ENCODE measurements around the gene C7orf57.
A peak's percentile ranks its signal among the peaks of the same experiment; 100 is the strongest.
"Not testable (repeated sequence)": the region's sequence is repeated elsewhere in the genome, so short reads cannot be mapped to it uniquely, and the experiment has no call there.

Gene C7orf57

GRCh38 chr7:48077423-48077822 is 42.1 kb downstream of the C7orf57 start:
- TF ChIP-seq SPI1 (IDR thresholded peaks at IDR 0.05; ENCODE audit: low read depth, low read length) (no peak), TAF1 (IDR thresholded peaks at IDR 0.05; ENCODE audit: low read depth, low read length) (no peak), PAX5 (IDR thresholded peaks at IDR 0.05; ENCODE audit: insufficient read depth, low read length, severe bottlenecking) (no peak), POU2F2 (IDR thresholded peaks at IDR 0.05; ENCODE audit: low read depth, low read length) (no peak), POLR2AphosphoS5 (IDR thresholded peaks at IDR 0.05; ENCODE audit: low read depth, low read length) (no peak), POLR2A (IDR thresholded peaks at IDR 0.05; ENCODE audit: low read depth, low read length) (no peak)
- FAIRE-seq = no peak

DNA sequence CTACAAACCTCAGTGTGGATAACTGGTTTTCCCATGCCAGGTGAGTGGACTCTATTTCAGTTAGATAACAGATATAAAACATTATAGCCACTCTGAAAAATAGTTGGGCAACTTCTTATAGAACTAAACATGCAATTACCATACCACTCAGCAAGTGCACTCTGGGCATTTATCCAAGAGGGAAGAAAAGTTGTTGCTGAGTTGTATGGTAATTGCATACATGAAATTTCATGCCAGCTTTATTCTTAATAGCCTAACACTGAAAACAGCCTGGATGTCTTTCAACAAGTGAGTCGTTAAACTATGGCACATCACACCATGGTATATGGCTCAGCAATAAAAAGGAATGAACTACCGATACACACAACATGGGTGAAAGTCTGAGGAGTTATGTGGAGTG is 43.1 kb downstream of the C7orf57 start:
- FAIRE-seq (no peak), DNase-seq (ENCODE audit: insufficient read length, low spot score) (no peak)
- TF ChIP-seq POLR2A (IDR thresholded peaks at IDR 0.05; ENCODE audit: low read depth, low read length) (no peak), PAX5 (IDR thresholded peaks at IDR 0.05; ENCODE audit: insufficient read depth, low read length, severe bottlenecking) (no peak), TAF1 (IDR thresholded peaks at IDR 0.05; ENCODE audit: low read depth, low read length) (no peak), POLR2AphosphoS5 (IDR thresholded peaks at IDR 0.05; ENCODE audit: low read depth, low read length) (no peak)

More at GRCh38 chr7:48077423-48077822, 42.1 kb downstream of the C7orf57 start:
- no peak for DNase-seq (ENCODE audit: insufficient read length, low spot score)

DNA sequence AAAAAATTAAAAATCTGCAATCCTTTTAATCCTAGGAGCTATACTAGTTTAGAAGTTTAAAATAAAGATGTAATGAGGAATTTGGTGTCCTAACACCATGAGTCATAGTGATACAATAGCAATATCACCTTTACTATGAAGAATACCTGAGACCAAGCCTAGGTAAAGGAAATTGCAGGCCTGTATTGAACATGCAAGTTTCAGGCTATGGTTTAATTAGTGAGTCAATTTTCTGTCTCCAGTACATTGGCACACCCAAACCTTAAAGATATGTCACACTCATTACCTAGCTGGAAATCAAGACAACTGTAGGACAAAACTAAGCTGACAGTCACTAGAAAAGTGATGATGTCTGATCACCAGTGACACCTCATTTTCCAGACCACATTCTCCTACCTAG is 47.0 kb downstream of the C7orf57 start:
- FAIRE-seq = peak; percentile 20
- DNase-seq (ENCODE audit: insufficient read length, low spot score) = not testable (repeated sequence)

- DNase-seq (ENCODE audit: insufficient read length, low spot score) = no peak
- FAIRE-seq = no peak
- no peak for TF ChIP-seq POU2F2 (IDR thresholded peaks at IDR 0.05; ENCODE audit: low read depth, low read length)
- TF ChIP-seq TAF1 (IDR thresholded peaks at IDR 0.05; ENCODE audit: low read depth, low read length) = no peak
- TF ChIP-seq PAX5 (IDR thresholded peaks at IDR 0.05; ENCODE audit: insufficient read depth, low read length, severe bottlenecking) = no peak
- no peak for TF ChIP-seq POLR2A (IDR thresholded peaks at IDR 0.05; ENCODE audit: low read depth, low read length)
- TF ChIP-seq SPI1 (IDR thresholded peaks at IDR 0.05; ENCODE audit: low read depth, low read length) = no peak
- TF ChIP-seq POLR2AphosphoS5 (IDR thresholded peaks at IDR 0.05; ENCODE audit: low read depth, low read length) = no peak
These were observed 47.9 kb downstream of the C7orf57 start for GRCh38 chr7:48083114-48083830.

DNA sequence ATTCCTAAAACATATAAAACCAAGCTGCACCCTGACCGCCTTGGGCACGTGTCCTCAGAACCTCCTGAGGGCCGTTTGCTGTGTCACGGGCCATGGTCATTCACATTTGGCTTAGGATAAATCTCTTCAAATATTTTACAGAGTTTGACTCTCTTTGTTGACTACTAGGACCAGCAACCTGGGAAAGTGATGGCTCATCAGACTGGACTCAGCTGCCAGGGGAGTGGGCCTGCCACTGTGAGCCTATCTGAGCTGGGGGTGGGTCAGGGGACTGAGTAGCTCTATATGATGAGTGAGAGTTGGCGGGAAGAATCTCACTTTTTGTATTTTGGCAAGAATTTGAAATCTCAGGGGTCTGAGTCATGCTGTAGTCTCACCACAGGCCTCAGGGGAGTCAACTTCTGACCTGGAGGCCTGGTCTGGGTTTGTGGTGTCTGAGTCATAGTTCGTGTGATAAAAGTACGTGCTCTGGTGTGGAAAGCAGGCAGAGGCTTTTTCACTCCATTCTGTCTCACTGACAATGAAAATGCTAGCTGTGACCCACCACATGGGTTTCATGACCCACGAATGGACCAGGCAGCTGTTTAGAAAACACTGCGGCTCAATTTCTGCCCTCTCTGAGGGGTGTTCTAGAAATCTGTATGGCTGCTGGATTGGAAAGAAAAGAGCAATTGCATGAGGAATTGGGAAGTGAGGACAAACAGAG is 49.5 kb downstream of the C7orf57 start:
- TF ChIP-seq TAF1 (IDR thresholded peaks at IDR 0.05; ENCODE audit: low read depth, low read length) (peak; percentile 27; the same call in 1 of the 2 replicates), PAX5 (IDR thresholded peaks at IDR 0.05; ENCODE audit: insufficient read depth, low read length, severe bottlenecking) (peak; percentile 63), POLR2AphosphoS5 (IDR thresholded peaks at IDR 0.05; ENCODE audit: low read depth, low read length) (no peak), SPI1 (IDR thresholded peaks at IDR 0.05; ENCODE audit: low read depth, low read length) (no peak), POU2F2 (IDR thresholded peaks at IDR 0.05; ENCODE audit: low read depth, low read length) (peak; percentile 78; the same call in 1 of the 2 replicates), POLR2A (IDR thresholded peaks at IDR 0.05; ENCODE audit: low read depth, low read length) (no peak)
- peak; percentile 45 for DNase-seq (ENCODE audit: insufficient read length, low spot score)
- peak; percentile 91 for FAIRE-seq

DNA sequence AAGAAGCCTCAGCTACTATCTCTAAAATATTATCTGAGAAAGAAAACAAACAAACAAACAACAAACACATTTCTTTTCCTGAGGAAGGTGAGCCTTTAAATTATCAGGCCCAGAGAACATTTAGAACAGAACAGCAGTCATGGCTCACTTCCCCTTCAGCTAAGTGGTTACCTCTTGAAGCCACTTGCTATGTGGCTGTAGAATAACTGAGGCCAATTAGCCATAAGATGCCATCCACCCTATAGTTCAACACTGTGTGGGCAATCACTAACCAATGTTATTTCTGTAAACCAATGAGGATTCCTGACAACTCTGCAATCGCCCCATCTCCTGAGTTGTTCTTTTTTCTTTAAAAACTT is 50.1 kb downstream of the C7orf57 start:
- DNase-seq (ENCODE audit: insufficient read length, low spot score) (no peak), FAIRE-seq (peak; percentile 85)
- TF ChIP-seq SPI1 (IDR thresholded peaks at IDR 0.05; ENCODE audit: low read depth, low read length) = peak; percentile 87
- no peak for TF ChIP-seq POU2F2 (IDR thresholded peaks at IDR 0.05; ENCODE audit: low read depth, low read length)

DNA sequence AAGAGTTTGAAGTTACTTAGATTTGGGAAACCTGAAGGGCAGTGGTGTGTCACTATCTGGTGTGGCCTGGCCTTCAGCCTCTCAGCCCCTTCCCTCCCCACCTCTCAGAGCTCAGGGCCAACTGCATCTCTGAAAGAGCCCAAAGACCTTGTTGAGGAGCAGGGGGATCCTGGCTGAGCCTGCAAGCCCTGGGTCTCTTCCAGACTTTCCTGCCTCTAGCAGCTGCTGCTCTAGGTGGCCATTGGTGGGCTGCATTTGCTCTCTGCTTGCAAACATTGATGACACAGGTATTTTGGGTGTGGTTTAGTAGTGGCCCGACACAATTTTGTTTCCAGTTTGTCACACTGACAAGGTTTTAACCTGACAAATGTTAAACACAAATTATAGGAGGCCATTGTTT is 50.6 kb downstream of the C7orf57 start:
- DNase-seq (ENCODE audit: insufficient read length, low spot score) = no peak
- no peak for FAIRE-seq

DNA sequence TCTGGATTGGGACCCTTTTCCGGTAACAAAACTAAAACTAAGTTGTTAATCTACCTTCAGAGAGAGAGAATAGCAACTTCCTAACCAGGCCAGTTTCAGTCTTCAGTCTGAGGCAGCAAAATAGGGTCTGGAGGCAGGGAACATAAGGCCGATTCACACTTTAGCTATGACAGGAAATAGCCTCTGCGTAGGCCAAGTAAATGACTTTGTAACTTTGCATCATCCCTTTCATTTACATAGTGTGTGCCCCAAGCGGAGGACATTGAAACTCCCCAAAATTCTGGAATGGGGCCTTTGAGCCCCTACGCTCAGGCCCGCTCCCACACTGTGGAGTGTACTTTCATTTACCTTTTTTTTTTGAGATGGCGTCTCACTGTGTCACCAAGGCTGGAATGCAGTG is 52.0 kb downstream of the C7orf57 start:
- TF ChIP-seq TAF1 (IDR thresholded peaks at IDR 0.05; ENCODE audit: low read depth, low read length) = no peak
- TF ChIP-seq PAX5 (IDR thresholded peaks at IDR 0.05; ENCODE audit: insufficient read depth, low read length, severe bottlenecking) = no peak
- TF ChIP-seq SPI1 (IDR thresholded peaks at IDR 0.05; ENCODE audit: low read depth, low read length) = no peak
- no peak for TF ChIP-seq POLR2AphosphoS5 (IDR thresholded peaks at IDR 0.05; ENCODE audit: low read depth, low read length)
- TF ChIP-seq POU2F2 (IDR thresholded peaks at IDR 0.05; ENCODE audit: low read depth, low read length) = no peak
- no peak for TF ChIP-seq POLR2A (IDR thresholded peaks at IDR 0.05; ENCODE audit: low read depth, low read length)
- DNase-seq (ENCODE audit: insufficient read length, low spot score) (no peak), FAIRE-seq (peak; percentile 9)

More for the DNA sequence above, 50.6 kb downstream of the C7orf57 start:
- TF ChIP-seq TAF1 (IDR thresholded peaks at IDR 0.05; ENCODE audit: low read depth, low read length) = no peak
- no peak for TF ChIP-seq PAX5 (IDR thresholded peaks at IDR 0.05; ENCODE audit: insufficient read depth, low read length, severe bottlenecking)

GRCh38 chr7:48088559-48089045 is 53.3 kb downstream of the C7orf57 start:
- FAIRE-seq (peak; percentile 86), DNase-seq (ENCODE audit: insufficient read length, low spot score) (no peak)
- TF ChIP-seq SPI1 (IDR thresholded peaks at IDR 0.05; ENCODE audit: low read depth, low read length) = peak; percentile 59; the same call in 1 of the 2 replicates
- no peak for TF ChIP-seq PAX5 (IDR thresholded peaks at IDR 0.05; ENCODE audit: insufficient read depth, low read length, severe bottlenecking)
- TF ChIP-seq TAF1 (IDR thresholded peaks at IDR 0.05; ENCODE audit: low read depth, low read length) = no peak; the same call in 1 of the 2 replicates
- no peak for TF ChIP-seq POU2F2 (IDR thresholded peaks at IDR 0.05; ENCODE audit: low read depth, low read length)
- TF ChIP-seq POLR2AphosphoS5 (IDR thresholded peaks at IDR 0.05; ENCODE audit: low read depth, low read length) = 0 out of 2 replicates have a peak, but pooled peaks have one; percentile 27

Measured in GM12891 (cell line).